RKO (cell line): ENCODE results near the gene LIPE.

Source experiments
- DNase-seq: peaks from one replicate; pipeline ENCODE4 v3.0.0-alpha.2; 2016; ENCODE audit warnings: low spot score

The LIPE gene

DNA sequence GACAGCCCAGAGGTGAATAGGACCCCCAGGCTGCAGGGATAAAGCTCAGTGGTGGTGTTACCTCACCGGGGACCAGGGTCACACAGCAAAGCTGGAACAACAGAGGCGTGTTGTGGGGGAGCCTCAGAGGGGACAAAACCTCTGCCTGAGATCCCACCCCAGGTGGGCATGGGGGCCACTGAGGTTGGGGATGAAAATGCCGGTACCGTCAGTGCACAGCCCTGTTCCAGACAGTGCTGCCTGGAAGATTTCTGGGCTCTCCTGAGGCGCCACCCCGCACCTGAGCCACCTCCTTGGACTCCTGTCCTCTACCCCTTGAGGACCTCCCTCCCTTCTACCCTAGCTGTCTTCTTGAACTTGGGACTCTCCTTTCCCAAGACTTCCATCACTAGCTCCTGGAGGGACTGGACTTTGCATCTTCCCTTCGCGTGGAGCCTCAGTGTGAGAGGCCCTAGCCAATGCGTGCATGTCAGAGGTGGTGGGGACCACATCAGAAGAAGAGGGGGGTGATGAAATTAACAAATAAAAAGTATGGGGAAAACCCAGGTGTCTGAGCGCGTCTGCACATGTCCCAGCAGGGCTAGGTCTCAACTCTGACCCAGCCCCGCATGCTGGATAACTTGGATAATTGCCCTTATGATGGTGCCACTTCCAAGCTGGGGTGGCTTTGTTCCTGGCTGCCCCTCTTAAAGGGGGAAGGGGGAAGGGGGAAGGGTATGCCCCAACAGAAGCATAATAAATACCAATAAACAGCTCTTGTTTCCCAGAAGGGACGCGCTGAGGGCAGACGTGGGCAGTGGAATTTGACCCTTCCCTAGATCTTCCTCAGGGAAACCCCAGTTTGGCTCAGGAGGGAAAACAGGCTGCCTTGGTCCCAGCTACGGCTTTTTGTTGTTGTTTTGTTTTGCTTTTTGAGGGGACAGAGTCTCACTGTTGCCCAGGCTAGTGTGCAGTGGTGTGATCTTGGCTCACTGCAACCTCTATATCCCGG lies 48.7 kb downstream of the LIPE start:
- no peak for DNase-seq

DNA sequence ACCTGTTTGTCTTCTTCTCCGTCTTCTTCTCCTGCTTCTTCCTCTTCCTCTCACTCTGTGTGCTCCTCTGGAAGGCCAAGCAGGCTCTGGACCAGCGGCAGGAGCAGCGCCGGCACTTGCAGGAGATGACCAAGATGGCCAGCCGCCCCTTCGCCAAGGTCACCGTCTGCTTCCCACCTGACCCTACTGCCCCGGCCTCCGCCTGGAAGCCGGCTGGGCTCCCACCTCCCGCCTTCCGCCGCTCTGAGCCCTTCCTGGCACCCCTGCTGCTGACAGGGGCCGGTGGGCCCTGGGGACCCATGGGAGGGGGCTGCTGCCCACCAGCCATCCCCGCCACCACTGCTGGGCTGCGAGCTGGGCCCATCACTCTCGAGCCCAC lies 51.0 kb downstream of the LIPE start:
- no peak for DNase-seq

DNA sequence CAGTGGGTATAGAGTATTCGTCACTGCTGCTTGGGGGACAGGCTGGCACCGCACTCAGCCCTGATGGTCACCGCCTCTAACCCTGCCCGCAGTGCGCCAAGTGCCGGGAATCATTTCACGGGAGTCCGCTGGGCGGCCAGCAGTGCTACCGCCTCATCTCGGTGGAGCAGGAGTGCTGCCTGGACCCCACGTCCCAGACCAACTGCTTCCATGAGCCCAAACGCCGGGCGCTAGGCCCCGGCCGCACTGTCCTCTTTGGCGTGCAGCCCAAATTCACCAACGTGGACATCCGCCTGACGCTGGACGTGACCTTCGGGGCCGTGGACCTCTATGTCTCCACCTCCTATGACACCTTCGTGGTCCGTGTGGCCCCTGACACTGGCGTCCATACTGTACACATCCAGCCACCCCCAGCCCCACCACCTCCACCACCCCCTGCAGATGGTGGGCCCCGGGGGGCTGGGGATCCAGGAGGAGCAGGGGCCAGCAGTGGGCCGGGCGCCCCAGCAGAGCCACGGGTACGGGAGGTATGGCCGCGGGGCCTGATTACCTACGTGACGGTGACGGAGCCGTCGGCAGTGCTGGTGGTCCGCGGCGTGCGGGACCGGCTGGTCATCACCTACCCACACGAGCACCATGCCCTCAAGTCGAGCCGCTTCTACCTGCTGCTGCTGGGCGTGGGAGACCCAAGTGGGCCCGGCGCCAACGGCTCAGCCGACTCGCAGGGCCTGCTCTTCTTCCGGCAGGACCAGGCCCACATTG lies 51.6 kb downstream of the LIPE start:
- DNase-seq, result no peak

DNA sequence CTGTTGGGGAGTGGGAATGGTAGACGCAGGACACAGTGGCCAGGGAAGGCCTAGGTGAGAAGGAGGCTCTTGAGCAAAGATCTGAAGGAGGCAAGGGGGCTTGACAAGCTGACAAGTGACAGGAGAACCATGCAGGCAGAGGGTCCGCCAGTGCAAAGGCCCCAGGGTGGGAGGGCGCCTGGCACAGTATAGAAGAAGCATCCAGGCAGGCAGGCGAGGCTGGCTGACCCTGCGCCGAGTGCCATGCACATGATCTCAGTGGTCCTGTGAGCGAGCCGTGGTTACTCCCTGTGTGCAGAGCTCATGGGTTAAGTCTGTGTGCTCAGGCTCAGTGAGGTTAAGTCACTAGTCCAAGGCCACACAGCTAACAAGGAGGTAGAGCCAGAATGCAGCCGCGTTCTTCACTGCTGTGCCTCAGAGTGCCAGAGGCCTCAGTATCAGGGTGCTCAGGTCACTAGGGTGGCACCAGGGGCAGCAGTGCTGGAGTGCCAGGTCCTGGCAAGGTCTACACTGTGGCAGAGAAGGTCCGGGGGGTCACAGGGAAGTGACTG lies 52.3 kb downstream of the LIPE start:
- DNase-seq, result no peak

DNA sequence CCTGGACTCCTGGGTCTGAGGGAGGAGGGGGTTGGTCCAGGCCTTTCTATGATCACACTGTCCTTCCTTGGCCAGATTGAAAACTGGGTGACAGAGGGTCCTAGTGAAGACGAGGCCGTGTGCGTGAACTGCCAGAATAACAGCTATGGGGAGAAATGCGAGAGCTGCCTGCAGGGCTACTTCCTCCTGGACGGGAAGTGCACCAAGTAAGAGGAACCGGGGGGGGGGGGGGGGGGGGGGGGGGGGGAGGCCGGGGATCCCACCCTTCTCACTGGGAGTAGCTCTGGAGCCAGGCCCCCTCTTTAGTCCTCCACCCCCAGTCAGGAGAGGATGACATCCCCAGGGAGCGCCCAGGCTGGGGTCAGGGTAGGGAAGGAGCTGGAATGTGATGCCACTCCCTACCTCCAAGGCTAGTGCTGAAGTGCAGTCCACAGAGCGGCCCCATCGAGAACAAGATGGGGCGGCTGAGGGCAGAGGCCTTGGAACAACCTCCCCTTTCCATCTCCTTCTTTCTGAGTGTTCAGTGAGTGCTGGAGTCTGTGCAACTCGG lies 56.5 kb downstream of the LIPE start:
- DNase-seq, result no peak

DNA sequence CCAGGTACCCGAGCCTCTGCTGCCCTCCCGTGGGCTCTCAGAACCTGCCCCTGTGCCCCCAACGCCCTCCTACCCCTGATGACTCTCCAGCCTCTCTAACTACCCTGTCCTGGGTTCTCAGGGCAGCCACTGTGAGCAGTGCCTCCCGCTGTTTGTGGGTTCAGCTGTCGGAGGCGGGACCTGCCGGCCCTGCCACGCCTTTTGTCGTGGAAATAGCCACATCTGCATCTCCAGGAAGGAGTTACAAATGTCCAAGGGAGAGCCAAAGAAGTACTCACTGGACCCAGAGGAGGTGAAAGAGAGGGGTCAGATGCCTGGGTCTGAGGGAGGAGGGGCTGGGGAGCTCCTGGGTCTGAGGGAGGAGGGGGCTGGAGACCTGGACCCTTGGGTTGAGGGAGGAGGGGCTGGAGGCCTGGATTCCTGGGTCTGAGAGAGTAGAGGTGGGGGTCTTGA lies 57.1 kb downstream of the LIPE start:
- no peak for DNase-seq

DNA sequence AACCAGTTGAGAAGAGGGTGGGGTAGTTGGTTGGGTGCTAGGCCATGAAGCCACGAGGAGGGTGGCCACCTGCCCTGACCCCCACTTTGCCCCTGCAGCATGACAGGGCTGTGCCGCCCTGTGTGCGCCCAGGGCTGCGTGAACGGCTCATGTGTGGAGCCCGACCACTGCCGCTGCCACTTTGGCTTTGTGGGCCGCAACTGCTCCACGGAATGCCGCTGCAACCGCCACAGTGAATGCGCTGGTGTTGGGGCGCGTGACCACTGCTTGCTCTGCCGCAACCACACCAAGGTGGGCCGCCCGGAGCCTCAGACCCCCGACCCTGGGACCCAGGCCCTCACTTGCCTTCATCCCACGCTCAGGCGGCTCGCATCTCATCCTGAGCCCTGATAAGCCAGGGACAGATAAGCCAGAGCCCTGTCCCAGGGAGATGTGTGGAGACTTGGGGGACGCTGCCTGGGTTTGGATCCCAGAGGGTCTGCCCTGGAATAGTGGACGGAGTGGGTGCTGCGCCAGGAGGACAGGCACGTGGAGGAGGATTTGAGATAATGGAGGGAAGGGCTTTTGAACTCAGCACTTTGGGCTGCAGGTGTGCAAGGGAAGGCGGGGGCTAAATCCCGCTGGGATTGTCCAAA lies 57.6 kb downstream of the LIPE start:
- no peak for DNase-seq

DNA sequence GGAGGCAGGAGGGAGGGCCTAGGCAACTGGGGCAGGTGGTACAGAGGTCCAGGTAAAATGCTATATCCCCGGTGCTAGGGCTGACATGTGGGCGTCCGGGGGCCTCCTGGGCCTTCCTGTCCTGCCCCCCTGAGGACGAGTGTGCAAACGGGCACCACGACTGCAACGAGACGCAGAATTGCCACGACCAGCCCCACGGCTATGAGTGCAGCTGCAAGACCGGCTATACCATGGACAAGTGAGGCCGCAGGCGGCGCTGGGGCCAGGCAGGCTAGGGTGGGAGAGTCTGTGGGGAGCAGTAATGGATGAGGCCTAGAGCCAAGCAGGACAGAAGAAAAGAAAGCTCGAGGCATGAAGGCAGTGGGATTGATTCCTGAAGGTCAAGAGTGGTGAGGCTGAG lies 58.4 kb downstream of the LIPE start:
- DNase-seq, result no peak

DNA sequence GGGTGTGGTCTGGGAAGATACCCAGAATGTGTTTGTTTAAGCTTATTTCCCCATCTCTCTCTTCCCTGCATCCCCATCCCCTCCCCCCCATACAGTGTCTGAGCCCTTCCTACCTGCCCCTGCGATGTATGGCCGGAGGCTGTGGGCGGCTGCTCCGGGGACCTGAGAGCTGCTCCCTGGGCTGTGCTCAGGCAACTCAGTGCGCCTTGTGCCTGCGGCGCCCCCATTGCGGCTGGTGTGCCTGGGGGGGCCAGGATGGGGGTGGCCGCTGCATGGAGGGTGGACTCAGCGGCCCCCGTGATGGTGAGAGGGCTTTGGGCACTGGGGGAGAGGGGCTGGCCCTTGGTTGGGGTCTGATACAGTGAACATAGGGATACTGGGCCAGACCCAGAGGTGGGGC lies 58.8 kb downstream of the LIPE start:
- DNase-seq, result no peak

DNA sequence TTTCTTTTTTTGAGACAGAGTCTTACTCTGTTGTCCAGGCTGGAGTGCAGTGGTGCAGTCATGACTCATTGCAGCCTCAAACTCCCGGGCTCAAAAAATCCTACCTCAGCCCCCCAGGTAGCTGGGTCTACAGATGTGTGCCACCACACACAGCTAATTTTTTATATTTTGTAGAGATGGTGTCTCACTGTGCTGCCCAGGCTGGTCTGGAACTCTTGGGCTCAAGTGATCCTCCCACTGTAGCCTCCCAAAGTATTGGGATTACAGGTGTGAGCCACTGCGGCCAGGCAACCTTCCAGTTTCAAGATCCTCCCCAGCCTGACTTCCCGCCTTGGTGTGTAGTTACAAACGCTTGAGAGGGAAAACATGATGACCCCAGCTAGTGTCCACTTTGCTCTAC lies 59.3 kb downstream of the LIPE start:
- no peak for DNase-seq

DNA sequence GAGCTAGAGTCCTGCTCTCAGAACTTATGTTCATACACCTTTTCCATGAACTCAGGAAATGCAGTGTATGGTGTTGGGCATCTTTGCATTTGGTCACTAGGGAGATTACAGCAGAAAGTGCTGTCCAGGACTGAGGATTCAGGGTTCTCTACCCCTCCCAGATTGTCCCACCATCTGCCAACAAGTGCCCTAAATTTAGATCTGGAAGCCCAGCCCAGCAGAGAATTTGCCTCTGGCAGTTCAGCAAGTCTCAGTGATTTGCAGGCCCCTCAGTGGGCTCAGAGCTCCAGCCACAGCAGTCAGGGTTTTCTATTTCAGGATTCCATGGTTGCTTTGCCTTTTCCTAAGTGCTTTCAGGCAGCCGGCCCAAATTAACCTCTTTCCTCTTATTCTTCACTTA lies 60.5 kb downstream of the LIPE start:
- no peak for DNase-seq

DNA sequence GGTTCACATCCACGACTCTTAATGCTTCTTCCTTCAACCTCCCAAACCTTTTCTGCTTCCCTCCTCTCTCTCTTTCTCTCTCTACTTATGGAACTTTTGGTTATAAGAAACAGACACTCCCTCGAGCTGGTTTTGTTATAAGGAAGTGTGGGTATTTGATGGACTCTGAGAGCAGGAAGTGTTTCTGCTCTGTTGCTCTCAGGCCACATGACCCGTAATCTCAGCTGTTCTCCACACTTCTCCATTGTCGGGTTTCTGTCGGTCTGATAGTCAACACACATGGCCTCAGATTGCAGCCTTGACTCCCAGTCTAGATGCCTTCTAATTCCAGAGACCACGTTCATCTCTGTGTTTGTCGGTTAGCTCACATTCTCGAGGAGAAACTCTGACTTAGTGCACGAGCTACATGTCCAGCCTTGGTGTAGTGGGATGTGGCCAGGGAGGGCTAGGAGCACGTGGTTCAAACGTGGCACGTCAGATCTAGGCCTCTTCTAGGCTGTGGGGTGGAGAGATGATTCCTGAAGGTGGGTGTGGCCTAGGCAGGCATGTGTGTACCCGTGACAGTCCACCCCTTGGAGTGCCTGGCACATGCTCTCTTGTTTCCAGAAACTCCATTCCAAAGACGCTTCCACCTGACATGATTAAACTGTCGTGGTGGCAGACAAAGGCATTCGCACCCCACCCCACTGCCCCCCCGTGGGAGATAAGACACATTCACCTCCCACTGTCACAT lies 63.4 kb downstream of the LIPE start:
- no peak for DNase-seq

DNA sequence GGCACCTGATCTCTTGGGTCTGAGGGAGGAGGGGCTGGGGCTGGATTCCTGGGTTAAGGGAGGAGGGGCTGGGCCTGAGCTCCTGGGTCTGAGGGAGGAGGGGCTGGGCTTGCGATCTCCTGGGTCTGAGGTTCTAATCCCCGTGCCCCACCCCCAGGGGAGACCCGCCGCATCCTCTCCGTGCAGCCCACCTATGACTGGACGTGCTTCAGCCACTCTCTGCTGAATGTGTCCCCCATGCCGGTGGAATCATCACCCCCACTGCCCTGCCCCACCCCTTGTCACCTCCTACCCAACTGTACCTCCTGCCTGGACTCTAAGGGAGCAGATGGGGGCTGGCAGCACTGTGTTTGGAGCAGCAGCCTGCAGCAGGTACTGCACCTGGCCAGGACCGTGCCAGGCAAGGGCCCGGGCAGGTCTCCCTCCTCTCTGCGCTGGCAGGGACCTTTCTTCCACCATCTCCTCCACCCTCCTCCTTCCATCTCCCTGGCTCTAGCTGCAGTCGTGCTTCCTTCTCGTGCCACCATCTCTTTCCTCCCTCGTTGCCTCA lies 64.2 kb downstream of the LIPE start:
- no peak for DNase-seq

DNA sequence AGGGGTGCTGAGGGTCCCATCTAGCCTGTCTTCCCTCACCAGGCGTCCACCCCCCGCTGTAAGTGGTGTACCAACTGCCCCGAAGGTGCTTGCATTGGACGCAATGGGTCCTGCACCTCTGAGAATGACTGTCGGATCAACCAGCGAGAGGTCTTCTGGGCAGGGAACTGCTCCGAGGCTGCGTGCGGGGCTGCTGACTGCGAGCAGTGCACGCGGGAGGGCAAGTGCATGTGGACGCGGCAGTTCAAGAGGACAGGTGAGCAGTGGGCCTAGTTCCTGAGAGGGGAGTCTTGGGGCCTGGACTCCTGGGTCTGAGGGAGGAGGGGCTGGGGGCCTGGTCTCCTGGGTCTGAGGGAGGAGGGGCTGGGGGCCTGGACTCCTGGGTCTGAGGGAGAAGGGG lies 64.8 kb downstream of the LIPE start:
- DNase-seq, result no peak

DNA sequence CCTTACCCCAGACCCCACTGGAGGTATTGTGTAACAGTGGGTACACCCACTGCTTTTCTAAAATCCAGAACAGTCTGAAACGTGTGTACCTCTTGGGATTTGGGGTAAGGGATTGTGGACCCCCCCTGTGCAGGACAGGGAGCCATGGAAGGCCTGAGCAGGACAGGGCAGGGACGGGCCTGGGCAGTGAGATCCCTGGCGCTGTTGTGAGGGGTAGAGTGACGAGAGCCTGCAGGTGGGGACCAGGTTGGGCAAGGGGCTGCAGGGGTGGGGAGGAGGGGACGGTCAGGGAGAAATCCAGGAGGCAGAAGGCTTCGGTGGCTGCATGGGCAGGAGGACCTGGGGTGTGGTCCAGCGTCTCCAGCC lies 65.7 kb downstream of the LIPE start:
- DNase-seq, result no peak

DNA sequence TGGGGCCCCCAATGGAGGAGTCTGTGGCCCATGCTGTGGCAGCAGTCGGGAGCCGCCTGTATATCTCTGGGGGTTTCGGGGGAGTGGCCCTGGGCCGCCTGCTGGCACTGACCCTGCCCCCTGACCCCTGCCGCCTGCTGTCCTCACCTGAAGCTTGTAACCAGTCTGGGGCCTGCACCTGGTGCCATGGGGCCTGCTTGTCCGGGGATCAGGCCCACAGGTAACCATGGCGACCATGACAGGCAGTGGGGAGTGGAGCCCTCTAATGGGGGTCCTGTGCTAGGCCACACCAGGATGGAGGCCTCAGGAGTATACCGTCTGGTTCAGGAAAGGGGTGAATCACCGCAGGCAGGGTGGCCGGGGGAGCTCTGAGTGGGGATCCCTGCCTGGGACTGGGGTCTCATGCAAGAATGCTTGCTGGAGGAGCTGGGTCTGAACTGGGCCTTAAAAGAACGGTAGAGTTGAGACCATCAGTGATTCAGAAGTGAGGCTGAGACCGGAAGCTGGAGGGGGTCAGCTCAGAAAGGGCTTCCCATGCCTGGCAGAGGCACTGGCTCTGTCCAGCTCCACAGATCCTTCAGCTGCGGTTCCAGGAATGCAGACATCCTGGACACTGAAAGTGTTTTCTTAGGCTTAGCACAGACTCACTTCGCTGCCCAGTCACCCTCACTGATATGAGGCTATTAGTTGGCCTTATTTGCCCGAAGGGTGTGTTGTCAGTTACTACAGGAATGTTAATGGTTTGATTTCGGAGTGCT lies 66.2 kb downstream of the LIPE start:
- DNase-seq, result no peak

DNA sequence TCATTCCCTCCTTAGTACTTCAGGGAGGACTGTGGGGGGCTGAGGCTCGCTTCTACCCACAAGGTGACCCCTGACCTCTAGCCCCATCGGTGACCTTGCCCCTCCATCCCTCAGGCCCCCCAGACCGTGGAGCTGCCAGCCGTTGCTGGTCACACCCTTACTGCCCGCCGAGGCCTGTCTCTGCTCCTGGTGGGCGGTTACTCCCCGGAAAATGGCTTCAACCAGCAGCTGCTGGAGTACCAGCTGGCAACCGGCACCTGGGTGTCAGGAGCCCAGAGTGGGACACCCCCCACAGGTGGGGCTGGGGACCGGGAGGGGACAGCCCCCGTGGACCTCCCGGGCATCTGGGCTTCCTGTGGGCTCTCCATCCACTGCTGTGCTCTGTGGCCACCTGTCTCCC lies 69.9 kb downstream of the LIPE start:
- no peak for DNase-seq

DNA sequence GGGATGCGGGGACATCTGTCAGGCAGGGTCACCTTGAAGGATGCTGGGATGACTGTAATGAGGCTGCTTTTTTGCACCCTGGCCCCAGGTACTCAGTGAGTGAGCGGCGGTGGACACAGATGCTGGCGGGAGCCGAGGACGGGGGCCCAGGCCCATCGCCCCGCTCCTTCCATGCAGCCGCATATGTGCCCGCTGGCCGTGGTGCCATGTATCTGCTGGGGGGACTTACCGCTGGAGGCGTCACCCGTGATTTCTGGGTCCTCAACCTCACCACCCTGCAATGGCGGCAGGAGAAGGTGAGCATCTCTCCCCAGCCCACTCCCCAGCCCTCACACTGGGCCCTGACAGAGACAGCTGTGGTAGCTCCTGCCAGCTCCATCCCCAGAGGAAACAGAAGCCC lies 70.5 kb downstream of the LIPE start:
- DNase-seq, result no peak

DNA sequence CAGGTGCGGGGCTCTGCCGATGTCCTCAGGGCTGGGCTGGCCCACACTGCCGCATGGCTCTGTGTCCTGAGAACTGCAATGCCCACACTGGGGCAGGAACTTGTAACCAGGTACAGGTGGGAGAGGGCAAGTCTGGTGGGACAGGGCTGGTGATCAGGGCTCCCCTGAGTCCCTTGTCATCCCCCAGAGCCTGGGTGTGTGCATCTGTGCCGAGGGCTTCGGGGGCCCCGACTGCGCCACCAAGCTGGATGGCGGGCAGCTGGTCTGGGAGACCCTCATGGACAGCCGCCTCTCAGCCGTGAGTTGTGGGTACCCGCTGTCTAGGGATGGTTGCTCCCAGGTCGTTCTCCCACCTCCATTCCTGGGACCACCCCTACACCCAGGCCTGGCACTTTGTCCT lies 71.3 kb downstream of the LIPE start:
- no peak for DNase-seq

DNA sequence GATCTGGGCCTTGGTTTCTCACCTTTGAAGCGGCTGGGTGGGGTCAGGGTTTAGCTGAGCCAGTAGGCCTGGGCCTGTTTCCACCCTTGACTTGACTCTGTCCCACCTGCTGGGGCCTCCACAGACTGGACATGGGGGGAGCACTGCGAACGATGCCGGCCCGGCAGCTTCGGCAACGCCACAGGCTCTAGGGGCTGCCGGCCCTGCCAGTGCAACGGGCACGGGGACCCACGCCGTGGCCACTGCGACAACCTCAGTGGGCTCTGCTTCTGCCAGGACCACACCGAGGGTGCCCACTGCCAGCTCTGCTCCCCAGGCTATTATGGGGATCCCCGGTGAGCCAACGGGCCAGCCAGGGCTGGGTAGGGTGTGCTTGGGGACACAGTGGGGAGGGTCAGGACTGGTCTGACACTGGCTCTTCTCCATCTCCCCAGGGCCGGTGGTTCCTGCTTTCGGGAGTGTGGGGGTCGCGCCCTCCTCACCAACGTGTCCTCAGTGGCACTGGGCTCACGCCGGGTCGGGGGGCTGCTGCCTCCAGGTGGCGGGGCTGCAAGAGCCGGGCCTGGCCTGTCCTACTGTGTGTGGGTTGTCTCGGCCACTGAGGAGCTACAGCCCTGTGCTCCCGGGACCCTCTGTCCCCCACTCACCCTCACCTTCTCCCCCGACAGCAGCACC lies 73.7 kb downstream of the LIPE start:
- DNase-seq, result no peak
